Measurements from ENCODE around the gene SORL1.

DNA sequence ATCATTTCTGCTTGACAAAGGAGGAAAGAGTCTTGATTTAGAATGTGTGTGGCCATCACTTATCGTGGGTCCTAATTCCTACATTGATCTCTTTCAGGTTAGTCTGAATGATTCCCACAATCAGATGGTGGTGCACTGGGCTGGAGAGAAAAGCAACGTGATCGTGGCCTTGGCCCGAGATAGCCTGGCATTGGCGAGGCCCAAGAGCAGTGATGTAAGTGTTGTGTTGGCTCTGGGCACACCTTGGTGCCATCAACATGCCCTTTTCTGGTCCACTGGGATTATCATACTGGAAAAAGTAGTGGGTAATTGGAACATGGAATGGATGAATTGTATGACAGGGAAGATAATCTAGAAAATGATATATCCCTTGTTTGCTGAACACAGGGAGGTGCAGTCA is 17.8 kb downstream of the SORL1 start:
- TF ChIP-seq ZNF384 (IDR thresholded peaks at IDR 0.05): no peak
- TF ChIP-seq FOXM1 (IDR thresholded peaks at IDR 0.05; ENCODE audit: borderline replicate concordance): no peak
- no peak for TF ChIP-seq FOXK2 (IDR thresholded peaks at IDR 0.05)
- TF ChIP-seq LEF1 (IDR thresholded peaks at IDR 0.05; ENCODE audit: borderline replicate concordance): no peak
- TF ChIP-seq SP1 (IDR thresholded peaks at IDR 0.05): no peak
- no peak for TF ChIP-seq ARNT (IDR thresholded peaks at IDR 0.05)
- no peak for TF ChIP-seq BHLHE40 (IDR thresholded peaks at IDR 0.05; ENCODE audit: borderline replicate concordance)
- TF ChIP-seq L3MBTL2 (conservative IDR thresholded peaks at IDR 0.05): no peak
- no peak for TF ChIP-seq ELF4 (IDR thresholded peaks at IDR 0.05)
- TF ChIP-seq SUZ12 (IDR thresholded peaks at IDR 0.05): no peak
